CD4-positive, CD25-positive, alpha-beta regulatory T cell (primary cell): ENCODE data around the gene MYO7A. TPM values are rescaled to one million over a fixed set of nuclear protein-coding genes. Genes with fewer than 3 reads are reported as not detected.

ENCODE experiments used
- ATAC-seq, 2 donors: fragments of 150-1000 bp; cut with Tn5 transposase; one replicate each; pipeline ENCODE4 v1.10.0; 2021; ENCODE audit warnings: low read depth in 2 of 2, moderate number of reproducible peaks in 2 of 2, moderate library complexity in 1 of 2
- DNase-seq, 3 donors: peaks; one replicate each; pipeline versions ENCODE4 v3.0.0 to v3.0.0-alpha.2; 2012 to 2022; ENCODE audit warnings: mixed read lengths in 1 of 3
- H3K27ac ChIP-seq: one replicate; pipeline ENCODE4 v1.7.0; 2013; ENCODE audit warnings: mild to moderate bottlenecking, low read length; ENCODE audit not compliant: insufficient read depth, poor library complexity, severe bottlenecking
- H3K27me3 ChIP-seq: one replicate; pipeline ENCODE4 v1.7.0; 2013; ENCODE audit warnings: low read length; ENCODE audit not compliant: control insufficient read depth, insufficient read depth
- H3K36me3 ChIP-seq: one replicate; pipeline ENCODE4 v1.7.0; 2013; ENCODE audit warnings: mild to moderate bottlenecking, low read length, moderate library complexity; ENCODE audit not compliant: control insufficient read depth, insufficient read depth
- H3K4me1 ChIP-seq: 2 replicates; pipeline ENCODE4 v1.7.0; 2013; ENCODE audit warnings: mild to moderate bottlenecking, low read length; ENCODE audit not compliant: insufficient read depth, control insufficient read depth, poor library complexity, severe bottlenecking
- H3K4me3 ChIP-seq: one replicate; pipeline ENCODE4 v1.7.0; 2013; ENCODE audit warnings: low read depth, mild to moderate bottlenecking, low read length, moderate library complexity
- H3K9me3 ChIP-seq, 2 experiments: 1 replicate in 1 of 2; 2 replicates in 1 of 2; pipeline ENCODE4 v1.7.0; 2013; ENCODE audit warnings: low read length in 2 of 2, mild to moderate bottlenecking in 1 of 2, moderate library complexity in 1 of 2; ENCODE audit not compliant: control insufficient read depth in 2 of 2
- H3K27ac Mint-ChIP-seq, 3 donors: one replicate each; pipeline ENCODE4 v1.8.0; 2020 to 2022; ENCODE audit warnings: mild to moderate bottlenecking in 3 of 3, mixed read lengths in 3 of 3, moderate library complexity in 2 of 3
- H3K27me3 Mint-ChIP-seq: one replicate; pipeline ENCODE4 v1.8.0; 2022; ENCODE audit warnings: mild to moderate bottlenecking, mixed read lengths
- H3K36me3 Mint-ChIP-seq: one replicate; pipeline ENCODE4 v1.8.0; 2020; ENCODE audit warnings: mixed read lengths
- H3K4me1 Mint-ChIP-seq, 4 donors: one replicate each; pipeline ENCODE4 v1.8.0; 2020 to 2022; ENCODE audit warnings: mixed read lengths in 4 of 4, mild to moderate bottlenecking in 1 of 4
- H3K4me3 Mint-ChIP-seq, 4 donors: one replicate each; pipeline ENCODE4 v1.8.0; 2020 to 2022; ENCODE audit warnings: mild to moderate bottlenecking in 4 of 4, mixed read lengths in 4 of 4, moderate library complexity in 3 of 4
- H3K9me3 Mint-ChIP-seq, 7 donors: one replicate each; pipeline ENCODE4 v1.8.0; 2020 to 2022; ENCODE audit warnings: mixed read lengths in 7 of 7, mild to moderate bottlenecking in 3 of 7, moderate library complexity in 2 of 7
- polyA plus RNA-seq, 4 donors: library from polyadenylated mRNA; unstranded; fragments of 300-500 nt; fragmentation: Illumina TruSeq; gene quantifications; one replicate each; pipeline ENCODE4 v1.2.3, GENCODE V29; 2021
- total RNA-seq: library from RNA; stranded (reverse); gene quantifications from one replicate; pipeline ENCODE4 v1.2.3, GENCODE V29; 2022

Gene MYO7A
- total and polyA plus RNA-seq, 5 donors from 2014 or later = 0.12 to 0.84 (median 0.18) TPM; not detected in 1

GRCh38 chr11:77182542-77183430, 54.7 kb downstream of the MYO7A start:
- DNase-seq = no peak
- H3K9me3 Mint-ChIP-seq = peaks cover 0 to 3% (median 0%) of the 10 kb centered on the region in 7 donors
- Histone ChIP-seq H3K27ac (no peak overlapping the region), H3K4me3 (no peak overlapping the region), H3K36me3 (no peaks in the 10 kb centered on the region), H3K27me3 (no peaks in the 10 kb centered on the region), H3K4me1 (no peaks in the 10 kb centered on the region), H3K9me3 (no peaks in the 10 kb centered on the region)
- no peak overlapping the region for H3K4me3 Mint-ChIP-seq
- no peak for ATAC-seq
- H3K27ac Mint-ChIP-seq = no peak overlapping the region
- no peaks in the 10 kb centered on the region for H3K36me3 Mint-ChIP-seq
- H3K27me3 Mint-ChIP-seq = no peaks in the 10 kb centered on the region
- H3K4me1 Mint-ChIP-seq = peaks cover 0 to 7% (median 3%) of the 10 kb centered on the region in 4 donors

GRCh38 chr11:77183431-77183984, 55.5 kb downstream of the MYO7A start:
- ATAC-seq (no peak), DNase-seq (no peak)
- Histone ChIP-seq H3K9me3 (no peaks in the 10 kb centered on the region), H3K4me1 (no peaks in the 10 kb centered on the region), H3K27me3 (no peaks in the 10 kb centered on the region), H3K36me3 (no peaks in the 10 kb centered on the region), H3K27ac (no peak overlapping the region), H3K4me3 (no peak overlapping the region)
- H3K36me3 Mint-ChIP-seq = no peaks in the 10 kb centered on the region
- no peaks in the 10 kb centered on the region for H3K27me3 Mint-ChIP-seq
- peaks cover 0 to 7% (median 4%) of the 10 kb centered on the region in 4 donors for H3K4me1 Mint-ChIP-seq
- H3K27ac Mint-ChIP-seq = no peak overlapping the region
- H3K4me3 Mint-ChIP-seq = no peak overlapping the region
- H3K9me3 Mint-ChIP-seq = no peaks in the 10 kb centered on the region

DNA sequence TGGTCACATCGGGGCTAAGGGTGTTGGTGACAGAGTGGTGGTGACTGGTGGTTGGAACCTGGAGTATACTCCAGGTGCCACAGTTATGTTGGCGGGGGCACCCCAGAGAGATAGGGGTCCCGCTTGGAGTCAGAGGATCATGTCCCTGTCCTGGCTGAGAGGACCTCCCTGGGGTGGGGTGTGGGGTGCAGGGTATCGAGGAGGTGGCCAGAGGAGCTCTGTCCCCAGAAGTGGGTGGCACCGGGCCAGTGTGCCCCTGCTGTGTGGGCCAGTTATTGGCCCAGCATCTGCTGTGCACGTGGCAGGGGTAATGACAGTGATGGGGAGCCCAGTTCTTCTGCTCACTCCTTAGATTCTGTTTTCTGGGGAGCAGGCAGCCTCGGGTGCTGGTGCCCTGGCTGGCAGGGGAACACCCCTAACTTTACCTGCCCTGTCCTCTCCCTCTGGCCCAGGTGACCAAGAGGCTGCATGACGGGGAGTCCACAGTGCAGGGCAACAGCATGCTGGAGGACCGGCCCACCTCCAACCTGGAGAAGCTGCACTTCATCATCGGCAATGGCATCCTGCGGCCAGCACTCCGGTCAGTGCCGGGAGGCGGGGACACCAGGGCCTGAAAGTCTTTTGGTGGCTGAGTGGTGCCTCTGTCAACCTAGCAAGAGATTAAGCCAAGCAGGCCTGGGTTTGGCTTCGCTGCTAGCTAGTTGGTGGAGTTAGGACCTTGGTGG, 56.3 kb downstream of the MYO7A start:
- H3K27ac ChIP-seq = no peak overlapping the region
- H3K9me3 Mint-ChIP-seq = no peaks in the 10 kb centered on the region
- H3K9me3 ChIP-seq = no peaks in the 10 kb centered on the region
- peak overlapping the region in 1 of 3 donors; percentile 43 for H3K27ac Mint-ChIP-seq
- H3K27me3 ChIP-seq = no peaks in the 10 kb centered on the region
- peaks cover 0 to 7% (median 5%) of the 10 kb centered on the region in 4 donors for H3K4me1 Mint-ChIP-seq
- no peak overlapping the region for H3K4me3 Mint-ChIP-seq
- no peak for DNase-seq
- H3K36me3 Mint-ChIP-seq = no peaks in the 10 kb centered on the region
- H3K36me3 ChIP-seq = no peaks in the 10 kb centered on the region
- no peak overlapping the region for H3K4me3 ChIP-seq
- H3K27me3 Mint-ChIP-seq = no peaks in the 10 kb centered on the region
- H3K4me1 ChIP-seq = no peaks in the 10 kb centered on the region
- ATAC-seq = no peak

DNA sequence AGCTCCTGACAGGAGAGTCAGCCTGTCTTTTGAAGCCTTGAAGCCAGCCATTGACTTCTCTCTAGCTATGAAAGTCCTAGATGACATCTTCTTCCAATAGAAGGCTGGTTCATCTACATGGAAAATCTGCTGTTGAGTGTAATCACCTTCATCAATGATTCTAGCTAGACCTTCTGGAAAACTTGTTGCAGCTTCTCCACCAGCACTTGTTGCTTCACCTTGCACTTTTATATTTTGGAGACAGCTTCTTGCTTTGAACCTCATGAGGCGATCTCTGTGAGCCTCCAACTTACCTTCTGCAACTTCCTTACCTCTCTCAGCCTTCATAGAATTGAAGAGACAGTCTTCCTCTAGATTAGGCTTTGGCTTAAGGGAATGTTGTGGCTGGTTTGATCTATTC, 58.3 kb downstream of the MYO7A start:
- ATAC-seq = no peak
- no peaks in the 10 kb centered on the region for H3K36me3 Mint-ChIP-seq
- no peak for DNase-seq
- no peak overlapping the region for H3K27ac Mint-ChIP-seq
- no peaks in the 10 kb centered on the region for H3K36me3 ChIP-seq
- H3K4me3 Mint-ChIP-seq = no peak overlapping the region
- no peak overlapping the region for H3K27ac ChIP-seq
- H3K27me3 ChIP-seq = no peaks in the 10 kb centered on the region
- H3K9me3 Mint-ChIP-seq = no peaks in the 10 kb centered on the region
- no peaks in the 10 kb centered on the region for H3K4me1 ChIP-seq
- H3K4me1 Mint-ChIP-seq = peaks cover 0 to 7% (median 5%) of the 10 kb centered on the region in 4 donors
- no peaks in the 10 kb centered on the region for H3K27me3 Mint-ChIP-seq
- H3K4me3 ChIP-seq = no peak overlapping the region
- no peaks in the 10 kb centered on the region for H3K9me3 ChIP-seq

- Histone ChIP-seq H3K4me1 (no peaks in the 10 kb centered on the region), H3K27me3 (no peaks in the 10 kb centered on the region), H3K27ac (no peak overlapping the region), H3K9me3 (no peaks in the 10 kb centered on the region), H3K36me3 (no peaks in the 10 kb centered on the region), H3K4me3 (no peak overlapping the region)
- no peaks in the 10 kb centered on the region for H3K27me3 Mint-ChIP-seq
- H3K9me3 Mint-ChIP-seq = no peaks in the 10 kb centered on the region
- H3K27ac Mint-ChIP-seq = no peak overlapping the region
- no peaks in the 10 kb centered on the region for H3K36me3 Mint-ChIP-seq
- H3K4me1 Mint-ChIP-seq = peaks cover 0 to 7% (median 5%) of the 10 kb centered on the region in 4 donors
- DNase-seq = no peak
- no peak for ATAC-seq
- no peak overlapping the region for H3K4me3 Mint-ChIP-seq
Measured at GRCh38 chr11:77187111-77187750, 59.2 kb downstream of the MYO7A start.

GRCh38 chr11:77187776-77188632, 60.0 kb downstream of the MYO7A start:
- Mint-ChIP-seq H3K9me3 (no peaks in the 10 kb centered on the region), H3K27me3 (no peaks in the 10 kb centered on the region), H3K4me1 (peaks cover 0 to 7% (median 5%) of the 10 kb centered on the region in 4 donors), H3K36me3 (no peaks in the 10 kb centered on the region), H3K4me3 (no peak overlapping the region), H3K27ac (peak overlapping the region in 1 of 3 donors; percentile 61)
- no peak overlapping the region for H3K4me3 ChIP-seq
- peak; percentile 33 to 66 (median 45) for DNase-seq
- no peaks in the 10 kb centered on the region for H3K9me3 ChIP-seq
- H3K4me1 ChIP-seq = no peaks in the 10 kb centered on the region
- no peaks in the 10 kb centered on the region for H3K27me3 ChIP-seq
- H3K27ac ChIP-seq = no peak overlapping the region
- peak in 1 of 2 donors; percentile 68 for ATAC-seq
- no peaks in the 10 kb centered on the region for H3K36me3 ChIP-seq
